H1 (cell line): ENCODE results near the gene GJC2. TPM values are rescaled to one million over a fixed set of nuclear protein-coding genes. Genes with fewer than 3 reads are reported as not detected.

Source experiments
- EP300 ChIP-seq, 2 experiments: IDR thresholded peaks; 1 replicate in 1 of 2; 2 replicates in 1 of 2; pipeline ENCODE4 v1.6.1; 2011 to 2012; ENCODE audit warnings: low read depth in 2 of 2, low read length in 2 of 2, mild to moderate bottlenecking in 2 of 2, borderline replicate concordance in 1 of 2, inconsistent platforms in 1 of 2, moderate library complexity in 1 of 2
- GTF2F1 ChIP-seq: IDR thresholded peaks from 2 replicates; pipeline ENCODE4 v1.6.1; 2012; ENCODE audit warnings: low read depth, low read length, improper control_type of control experiment, borderline replicate concordance
- KDM1A ChIP-seq: fragments of 200-600, 300-600 bp; sonication (generic); IDR thresholded peaks from 2 replicates; pipeline ENCODE4 v1.7.1; 2016; ENCODE audit warnings: mild to moderate bottlenecking, low read length, borderline replicate concordance
- NANOG ChIP-seq: IDR thresholded peaks from 2 replicates; pipeline ENCODE4 v1.6.1; 2011; ENCODE audit warnings: low read length, low read depth, mild to moderate bottlenecking, inconsistent platforms; ENCODE audit not compliant: insufficient read depth, poor library complexity, severe bottlenecking
- SAP30 ChIP-seq: fragments of 300-600 bp; sonication (generic); IDR thresholded peaks from 2 replicates; pipeline ENCODE4 v1.7.1; 2012; ENCODE audit warnings: low read length, moderate library complexity, mild to moderate bottlenecking, inconsistent platforms; ENCODE audit not compliant: insufficient read depth, insufficient replicate concordance
- SP2 ChIP-seq: IDR thresholded peaks from 2 replicates; pipeline ENCODE4 v1.6.1; 2012; ENCODE audit warnings: mild to moderate bottlenecking, low read length, inconsistent platforms
- polyA plus RNA-seq, 7 experiments: library from polyadenylated mRNA; depleted of rRNA in 3 of 7; stranded (reverse) in 5 of 7; unstranded in 2 of 7; fragments of >200 nt in 5 of 7; fragments of 200-250 nt in 2 of 7; gene quantifications; 1 replicate in 5 of 7; 2 replicates in 1 of 7; 4 replicates in 1 of 7; pipeline versions ENCODE4 v1.2.1 to v1.2.3, GENCODE V29; 2011 to 2013; ENCODE audit warnings: missing spikeins in 2 of 7, mixed read lengths in 2 of 7
- total RNA-seq: library from RNA; stranded (reverse); fragmentation: NEBNext Ultra II Directional; extraction: Animal tissue kit (Norgen Biotek cat#: 25700); gene quantifications from 2 replicates; pipeline ENCODE4 v1.2.1, GENCODE V29; 2021
- TF ChIP-seq, protein P1 (sequence below): fragments of 300-600 bp; sonication (generic); IDR thresholded peaks from 2 replicates; pipeline ENCODE4 v1.7.1; 2012; ENCODE audit warnings: low read length, moderate library complexity, mild to moderate bottlenecking, inconsistent platforms; ENCODE audit not compliant: insufficient replicate concordance
- TF ChIP-seq, protein P2 (sequence below): IDR thresholded peaks from 2 replicates; pipeline ENCODE4 v1.6.1; 2012; ENCODE audit warnings: low read length, inconsistent platforms

Gene GJC2
- total and polyA plus RNA-seq, 2 of the 8 experiments (the other 6 are each of a cell fraction or from before 2014, with no cell fraction given): 0.17 to 0.54 TPM

DNA sequence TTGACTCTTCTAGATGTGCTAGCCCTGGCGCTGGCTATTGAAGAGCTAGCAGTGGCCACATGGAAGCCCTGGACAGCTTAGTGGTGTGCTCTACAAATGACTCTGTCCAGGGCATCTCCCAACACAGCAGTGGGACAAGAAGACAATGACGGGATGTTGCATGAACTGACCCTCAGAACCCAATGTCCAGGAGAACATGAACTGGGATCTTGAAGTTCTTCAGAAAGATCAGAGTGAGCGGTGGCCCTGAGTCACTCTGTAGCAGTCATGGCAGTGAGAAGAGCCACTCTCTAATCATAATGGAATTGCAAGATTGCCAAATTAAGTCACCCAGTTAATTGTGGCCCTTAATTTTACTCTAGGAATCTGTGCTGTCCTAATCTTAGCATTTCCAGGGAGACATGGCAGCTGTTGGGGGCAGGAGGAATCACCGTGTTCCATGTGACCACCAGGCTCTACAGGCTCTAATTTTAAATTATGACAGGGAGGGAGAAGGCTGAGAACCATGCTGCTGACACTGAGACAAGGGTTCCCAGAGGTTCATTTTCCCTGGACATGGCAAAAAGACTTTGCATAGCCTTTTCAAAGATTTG, 47.9 kb downstream of the GJC2 start (continued):
- TF ChIP-seq, protein P1, sequence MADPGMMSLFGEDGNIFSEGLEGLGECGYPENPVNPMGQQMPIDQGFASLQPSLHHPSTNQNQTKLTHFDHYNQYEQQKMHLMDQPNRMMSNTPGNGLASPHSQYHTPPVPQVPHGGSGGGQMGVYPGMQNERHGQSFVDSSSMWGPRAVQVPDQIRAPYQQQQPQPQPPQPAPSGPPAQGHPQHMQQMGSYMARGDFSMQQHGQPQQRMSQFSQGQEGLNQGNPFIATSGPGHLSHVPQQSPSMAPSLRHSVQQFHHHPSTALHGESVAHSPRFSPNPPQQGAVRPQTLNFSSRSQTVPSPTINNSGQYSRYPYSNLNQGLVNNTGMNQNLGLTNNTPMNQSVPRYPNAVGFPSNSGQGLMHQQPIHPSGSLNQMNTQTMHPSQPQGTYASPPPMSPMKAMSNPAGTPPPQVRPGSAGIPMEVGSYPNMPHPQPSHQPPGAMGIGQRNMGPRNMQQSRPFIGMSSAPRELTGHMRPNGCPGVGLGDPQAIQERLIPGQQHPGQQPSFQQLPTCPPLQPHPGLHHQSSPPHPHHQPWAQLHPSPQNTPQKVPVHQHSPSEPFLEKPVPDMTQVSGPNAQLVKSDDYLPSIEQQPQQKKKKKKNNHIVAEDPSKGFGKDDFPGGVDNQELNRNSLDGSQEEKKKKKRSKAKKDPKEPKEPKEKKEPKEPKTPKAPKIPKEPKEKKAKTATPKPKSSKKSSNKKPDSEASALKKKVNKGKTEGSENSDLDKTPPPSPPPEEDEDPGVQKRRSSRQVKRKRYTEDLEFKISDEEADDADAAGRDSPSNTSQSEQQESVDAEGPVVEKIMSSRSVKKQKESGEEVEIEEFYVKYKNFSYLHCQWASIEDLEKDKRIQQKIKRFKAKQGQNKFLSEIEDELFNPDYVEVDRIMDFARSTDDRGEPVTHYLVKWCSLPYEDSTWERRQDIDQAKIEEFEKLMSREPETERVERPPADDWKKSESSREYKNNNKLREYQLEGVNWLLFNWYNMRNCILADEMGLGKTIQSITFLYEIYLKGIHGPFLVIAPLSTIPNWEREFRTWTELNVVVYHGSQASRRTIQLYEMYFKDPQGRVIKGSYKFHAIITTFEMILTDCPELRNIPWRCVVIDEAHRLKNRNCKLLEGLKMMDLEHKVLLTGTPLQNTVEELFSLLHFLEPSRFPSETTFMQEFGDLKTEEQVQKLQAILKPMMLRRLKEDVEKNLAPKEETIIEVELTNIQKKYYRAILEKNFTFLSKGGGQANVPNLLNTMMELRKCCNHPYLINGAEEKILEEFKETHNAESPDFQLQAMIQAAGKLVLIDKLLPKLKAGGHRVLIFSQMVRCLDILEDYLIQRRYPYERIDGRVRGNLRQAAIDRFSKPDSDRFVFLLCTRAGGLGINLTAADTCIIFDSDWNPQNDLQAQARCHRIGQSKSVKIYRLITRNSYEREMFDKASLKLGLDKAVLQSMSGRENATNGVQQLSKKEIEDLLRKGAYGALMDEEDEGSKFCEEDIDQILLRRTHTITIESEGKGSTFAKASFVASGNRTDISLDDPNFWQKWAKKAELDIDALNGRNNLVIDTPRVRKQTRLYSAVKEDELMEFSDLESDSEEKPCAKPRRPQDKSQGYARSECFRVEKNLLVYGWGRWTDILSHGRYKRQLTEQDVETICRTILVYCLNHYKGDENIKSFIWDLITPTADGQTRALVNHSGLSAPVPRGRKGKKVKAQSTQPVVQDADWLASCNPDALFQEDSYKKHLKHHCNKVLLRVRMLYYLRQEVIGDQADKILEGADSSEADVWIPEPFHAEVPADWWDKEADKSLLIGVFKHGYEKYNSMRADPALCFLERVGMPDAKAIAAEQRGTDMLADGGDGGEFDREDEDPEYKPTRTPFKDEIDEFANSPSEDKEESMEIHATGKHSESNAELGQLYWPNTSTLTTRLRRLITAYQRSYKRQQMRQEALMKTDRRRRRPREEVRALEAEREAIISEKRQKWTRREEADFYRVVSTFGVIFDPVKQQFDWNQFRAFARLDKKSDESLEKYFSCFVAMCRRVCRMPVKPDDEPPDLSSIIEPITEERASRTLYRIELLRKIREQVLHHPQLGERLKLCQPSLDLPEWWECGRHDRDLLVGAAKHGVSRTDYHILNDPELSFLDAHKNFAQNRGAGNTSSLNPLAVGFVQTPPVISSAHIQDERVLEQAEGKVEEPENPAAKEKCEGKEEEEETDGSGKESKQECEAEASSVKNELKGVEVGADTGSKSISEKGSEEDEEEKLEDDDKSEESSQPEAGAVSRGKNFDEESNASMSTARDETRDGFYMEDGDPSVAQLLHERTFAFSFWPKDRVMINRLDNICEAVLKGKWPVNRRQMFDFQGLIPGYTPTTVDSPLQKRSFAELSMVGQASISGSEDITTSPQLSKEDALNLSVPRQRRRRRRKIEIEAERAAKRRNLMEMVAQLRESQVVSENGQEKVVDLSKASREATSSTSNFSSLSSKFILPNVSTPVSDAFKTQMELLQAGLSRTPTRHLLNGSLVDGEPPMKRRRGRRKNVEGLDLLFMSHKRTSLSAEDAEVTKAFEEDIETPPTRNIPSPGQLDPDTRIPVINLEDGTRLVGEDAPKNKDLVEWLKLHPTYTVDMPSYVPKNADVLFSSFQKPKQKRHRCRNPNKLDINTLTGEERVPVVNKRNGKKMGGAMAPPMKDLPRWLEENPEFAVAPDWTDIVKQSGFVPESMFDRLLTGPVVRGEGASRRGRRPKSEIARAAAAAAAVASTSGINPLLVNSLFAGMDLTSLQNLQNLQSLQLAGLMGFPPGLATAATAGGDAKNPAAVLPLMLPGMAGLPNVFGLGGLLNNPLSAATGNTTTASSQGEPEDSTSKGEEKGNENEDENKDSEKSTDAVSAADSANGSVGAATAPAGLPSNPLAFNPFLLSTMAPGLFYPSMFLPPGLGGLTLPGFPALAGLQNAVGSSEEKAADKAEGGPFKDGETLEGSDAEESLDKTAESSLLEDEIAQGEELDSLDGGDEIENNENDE: no peak
- TF ChIP-seq SAP30 (no peak), EP300 (IDR thresholded peaks at IDR 0.05; ENCODE audit: borderline replicate concordance in 1 of 2, low read depth in 2 of 2, low read length in 2 of 2) (no peak), GTF2F1 (no peak), NANOG (no peak), SP2 (no peak), KDM1A (no peak)
- TF ChIP-seq, protein P2, sequence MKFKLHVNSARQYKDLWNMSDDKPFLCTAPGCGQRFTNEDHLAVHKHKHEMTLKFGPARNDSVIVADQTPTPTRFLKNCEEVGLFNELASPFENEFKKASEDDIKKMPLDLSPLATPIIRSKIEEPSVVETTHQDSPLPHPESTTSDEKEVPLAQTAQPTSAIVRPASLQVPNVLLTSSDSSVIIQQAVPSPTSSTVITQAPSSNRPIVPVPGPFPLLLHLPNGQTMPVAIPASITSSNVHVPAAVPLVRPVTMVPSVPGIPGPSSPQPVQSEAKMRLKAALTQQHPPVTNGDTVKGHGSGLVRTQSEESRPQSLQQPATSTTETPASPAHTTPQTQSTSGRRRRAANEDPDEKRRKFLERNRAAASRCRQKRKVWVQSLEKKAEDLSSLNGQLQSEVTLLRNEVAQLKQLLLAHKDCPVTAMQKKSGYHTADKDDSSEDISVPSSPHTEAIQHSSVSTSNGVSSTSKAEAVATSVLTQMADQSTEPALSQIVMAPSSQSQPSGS: no peak
